ENCODE data around the gene CTNNA1.
A peak's percentile ranks its signal among the peaks of the same experiment; 100 is the strongest.

CTNNA1 gene

DNA sequence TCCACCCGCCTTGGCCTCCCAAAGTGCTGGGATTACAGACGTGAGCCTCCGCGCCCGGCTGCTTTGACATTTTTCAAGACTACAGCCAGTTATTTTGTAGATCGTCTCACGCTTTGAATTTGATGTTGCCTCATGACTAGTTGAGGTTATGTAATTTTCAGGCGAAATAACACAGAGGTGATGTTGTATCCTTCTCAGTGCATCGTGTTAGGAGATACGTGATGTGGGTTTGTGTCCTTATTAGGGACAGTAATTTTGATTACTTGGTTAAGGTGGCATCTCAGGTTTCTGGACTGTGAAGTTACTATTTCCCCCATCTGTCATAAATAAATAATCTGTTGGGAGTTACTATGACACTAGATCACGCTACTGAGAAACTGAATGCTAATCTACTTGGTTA, 25.0 kb downstream of the CTNNA1 start:
- TF ChIP-seq CTCF (IDR thresholded peaks at IDR 0.05; ENCODE audit: insufficient read depth, missing control alignments), result no peak
- FAIRE-seq, result no peak
- no peak for DNase-seq (ENCODE audit: insufficient read length, low spot score)

- FAIRE-seq (no peak), DNase-seq (ENCODE audit: insufficient read length, low spot score) (no peak)
- TF ChIP-seq CTCF (IDR thresholded peaks at IDR 0.05; ENCODE audit: insufficient read depth, missing control alignments), result no peak
These were observed 30.8 kb downstream of the CTNNA1 start for GRCh38 chr5:138783976-138784375.

DNA sequence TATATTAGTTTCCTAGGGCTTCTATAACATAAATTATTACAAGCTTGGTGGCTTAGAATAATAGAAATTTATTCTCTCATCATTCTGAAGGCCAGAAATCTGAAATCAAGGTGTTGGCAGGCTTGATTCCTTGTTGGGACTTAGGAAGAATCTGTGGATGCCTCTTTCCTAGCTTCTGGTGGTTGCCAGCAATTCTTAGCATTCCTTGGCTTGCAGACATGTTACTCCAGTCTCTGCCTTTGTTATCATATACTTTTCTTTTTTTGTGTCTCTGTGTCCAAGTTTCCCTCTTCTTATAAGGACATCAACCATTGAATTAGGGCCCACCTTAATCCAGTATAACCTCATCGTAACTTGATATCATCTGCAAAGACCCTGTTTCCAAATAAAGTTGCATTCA, 31.4 kb downstream of the CTNNA1 start:
- DNase-seq (ENCODE audit: insufficient read length, low spot score), result no peak
- no peak for TF ChIP-seq CTCF (IDR thresholded peaks at IDR 0.05; ENCODE audit: insufficient read depth, missing control alignments)
- FAIRE-seq, result no peak

DNA sequence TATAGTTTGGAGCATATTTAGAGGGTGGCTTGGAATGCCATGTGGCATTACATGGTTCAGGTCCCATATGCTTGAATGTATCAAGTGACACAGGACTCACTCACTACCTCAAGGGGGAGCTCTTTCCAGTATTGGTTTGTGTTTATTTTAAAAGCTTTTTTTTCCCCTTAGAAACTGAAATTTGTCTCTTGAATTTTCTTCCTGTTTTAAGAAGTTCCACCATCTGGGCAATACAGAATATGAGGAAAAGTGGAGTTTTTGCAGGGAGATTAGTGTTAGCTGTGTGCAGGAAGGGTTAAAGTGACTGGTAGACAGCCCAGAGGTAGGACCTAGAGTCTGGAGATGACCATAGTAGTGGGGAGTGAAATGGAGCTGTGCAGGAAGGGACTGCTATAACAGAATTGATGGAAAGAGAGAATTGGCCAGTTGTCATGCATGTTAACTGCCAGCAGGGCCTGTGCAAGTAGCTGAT, 36.6 kb downstream of the CTNNA1 start:
- no peak for DNase-seq (ENCODE audit: insufficient read length, low spot score)
- no peak for FAIRE-seq
- peak; percentile 65 for TF ChIP-seq CTCF (IDR thresholded peaks at IDR 0.05; ENCODE audit: insufficient read depth, missing control alignments)

- FAIRE-seq, result no peak
- DNase-seq (ENCODE audit: insufficient read length, low spot score), result no peak
- TF ChIP-seq CTCF (IDR thresholded peaks at IDR 0.05; ENCODE audit: insufficient read depth, missing control alignments), result no peak
These were observed 37.5 kb downstream of the CTNNA1 start for GRCh38 chr5:138790684-138791083.

DNA sequence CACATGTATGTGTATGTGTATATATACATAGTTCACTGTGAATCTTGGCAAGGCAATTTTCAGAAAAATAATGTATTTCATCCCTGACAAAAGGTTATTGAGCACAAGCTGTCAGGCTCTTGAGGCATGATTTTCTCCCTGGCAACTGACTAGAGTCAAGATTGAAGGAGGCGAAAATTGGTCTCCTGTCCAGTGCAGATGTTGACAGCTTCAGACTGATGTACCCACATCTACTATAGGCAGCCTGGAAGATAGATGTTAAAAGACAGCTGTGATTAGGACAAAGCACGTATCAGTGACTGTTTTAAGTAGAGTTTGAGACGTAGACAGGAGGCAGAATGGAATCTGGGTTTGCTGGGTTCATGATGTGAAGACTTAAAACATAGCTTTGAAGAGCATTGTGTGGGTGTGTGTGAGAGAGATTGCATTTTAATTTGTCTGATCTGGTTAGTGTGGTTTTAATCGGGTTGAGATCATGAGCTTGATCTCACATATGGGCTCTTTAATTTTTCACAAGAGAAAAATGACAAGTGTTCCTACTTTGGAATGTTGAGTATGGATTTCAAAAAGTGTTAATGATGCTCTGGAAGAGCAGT, 39.1 kb downstream of the CTNNA1 start:
- DNase-seq (ENCODE audit: insufficient read length, low spot score) (no peak), FAIRE-seq (peak; percentile 48)
- no peak for TF ChIP-seq CTCF (IDR thresholded peaks at IDR 0.05; ENCODE audit: insufficient read depth, missing control alignments)

GRCh38 chr5:138793575-138793974, 40.4 kb downstream of the CTNNA1 start:
- no peak for TF ChIP-seq CTCF (IDR thresholded peaks at IDR 0.05; ENCODE audit: insufficient read depth, missing control alignments)
- DNase-seq (ENCODE audit: insufficient read length, low spot score), result no peak
- FAIRE-seq, result no peak

All from D721Med (cell line).